Measurements from ENCODE around the gene RNF150. TPM values are rescaled to one million over a fixed set of nuclear protein-coding genes. Genes with fewer than 3 reads are reported as not detected.

Gene RNF150
- total and polyA plus RNA-seq, 2 of the 4 experiments (the other 2 are of a cell fraction), result 6.2 to 18.1 TPM

DNA sequence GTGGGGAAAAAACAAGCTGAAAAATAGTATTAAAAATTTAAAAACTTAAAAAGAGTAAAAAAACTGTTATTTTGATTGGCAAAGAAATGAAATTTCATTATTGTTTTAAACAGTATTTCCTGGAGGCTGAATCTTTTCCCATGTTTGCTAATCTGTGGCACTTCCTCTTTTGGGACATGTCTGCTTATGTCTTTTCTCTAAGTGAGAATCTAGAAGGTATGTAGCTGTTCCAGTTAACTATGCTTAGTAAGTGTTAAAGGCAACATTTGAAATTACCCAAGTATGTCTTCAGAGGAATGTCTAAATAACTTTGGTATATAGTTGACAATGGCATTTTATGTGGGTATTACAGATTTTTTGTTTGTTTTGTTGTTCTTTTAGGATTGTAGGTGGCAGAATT is 295.5 kb downstream of the RNF150 start:
- H3K36me3 ChIP-seq (ENCODE audit: control insufficient read depth, insufficient read depth, low read length), result no peaks in the 10 kb centered on the region
- DNase-seq (no peak), ATAC-seq (ENCODE audit: low read depth) (no peak)
- no peak overlapping the region for H4K91ac ChIP-seq (ENCODE audit: insufficient read depth, low read depth, low read length)
- no peaks in the 10 kb centered on the region for H4K20me1 ChIP-seq (ENCODE audit: insufficient read depth, low read length)
- H2BK20ac ChIP-seq (ENCODE audit: low read depth, low read length), result no peak overlapping the region
- no peaks in the 10 kb centered on the region for H3K79me1 ChIP-seq (ENCODE audit: low read depth in 1 of 2, low read length in 2 of 2)
- no peak overlapping the region for H3K4me3 ChIP-seq (ENCODE audit: insufficient read depth, low read depth, low read length)
- peaks cover 18% of the 10 kb centered on the region for H3K27me3 ChIP-seq (ENCODE audit: control insufficient read depth, insufficient read depth, low read length)
- no peak overlapping the region for H2BK120ac ChIP-seq (ENCODE audit: low read depth, low read length)
- H3K4ac ChIP-seq (ENCODE audit: low read depth, low read length), result no peak overlapping the region
- no peak overlapping the region for H4K5ac ChIP-seq (ENCODE audit: low read depth, low read length)
- no peak overlapping the region for H2BK15ac ChIP-seq (ENCODE audit: low read depth, low read length)
- in situ Hi-C loops (cut with MboI; ENCODE audit: low sequenced_read_pairs) (loop anchor here (25.0 kb wide), 1 partner anchor 475 kb away; the partner anchor contains the start of gene SCOC), dilution Hi-C loops (cut with HindIII; ENCODE audit: low sequenced_read_pairs, unreplicated experiment) (no loop called here), intact Hi-C loops (cut with micrococcal nuclease) (no loop called here)
- H2BK5ac ChIP-seq (ENCODE audit: low read depth, low read length, poor library complexity, severe bottlenecking), result no peak overlapping the region
- no peak overlapping the region for H2AK9ac ChIP-seq (replicated peaks; ENCODE audit: low read depth, low read length, poor library complexity)
- H3K18ac ChIP-seq (ENCODE audit: low read depth, low read length), result no peak overlapping the region
- H2AK5ac ChIP-seq (ENCODE audit: low read depth, low read length), result no peak overlapping the region
- H3K9me1 ChIP-seq (ENCODE audit: insufficient read depth, low read length), result no peaks in the 10 kb centered on the region
- 0 out of 2 replicates have a peak, but pooled peaks cover 2% of the 10 kb centered on the region for H3K9me3 ChIP-seq (ENCODE audit: control insufficient read depth, insufficient read depth, low read length)
- no peak overlapping the region for H2AFZ ChIP-seq (replicated peaks; ENCODE audit: low read length, poor library complexity)
- TF ChIP-seq, protein P1, sequence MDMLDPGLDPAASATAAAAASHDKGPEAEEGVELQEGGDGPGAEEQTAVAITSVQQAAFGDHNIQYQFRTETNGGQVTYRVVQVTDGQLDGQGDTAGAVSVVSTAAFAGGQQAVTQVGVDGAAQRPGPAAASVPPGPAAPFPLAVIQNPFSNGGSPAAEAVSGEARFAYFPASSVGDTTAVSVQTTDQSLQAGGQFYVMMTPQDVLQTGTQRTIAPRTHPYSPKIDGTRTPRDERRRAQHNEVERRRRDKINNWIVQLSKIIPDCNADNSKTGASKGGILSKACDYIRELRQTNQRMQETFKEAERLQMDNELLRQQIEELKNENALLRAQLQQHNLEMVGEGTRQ (IDR thresholded peaks at IDR 0.05; ENCODE audit: low read depth, low read length), result no peak
- TF ChIP-seq RAD21 (IDR thresholded peaks at IDR 0.05; ENCODE audit: low read length) (no peak), POLR2A (IDR thresholded peaks at IDR 0.05; ENCODE audit: low read depth, low read length) (no peak), RFX5 (IDR thresholded peaks at IDR 0.05; ENCODE audit: low read depth, low read length) (no peak)
- H3K9ac ChIP-seq (ENCODE audit: low read depth, low read length), result no peak overlapping the region
- no peak overlapping the region for H4K8ac ChIP-seq (ENCODE audit: low read depth in 2 of 2, low read length in 2 of 2)
- ChIA-PET POLR2A (ENCODE audit: unreplicated experiment) (no interaction called here), CTCF (no interaction called here)
- BruUV-seq (replicated peaks), result no TSS peak
- H3K4me2 ChIP-seq (ENCODE audit: low read depth, low read length), result no peak overlapping the region
- no peak overlapping the region for H3K56ac ChIP-seq (ENCODE audit: extremely low read depth, insufficient read depth, low read length)
- H3K23ac ChIP-seq (ENCODE audit: low read depth, low read length), result no peak overlapping the region
- no peaks in the 10 kb centered on the region for H3K4me1 ChIP-seq (ENCODE audit: control insufficient read depth, insufficient read depth, low read length)
- no peak overlapping the region for H3K27ac ChIP-seq (ENCODE audit: insufficient read depth, low read length)
- no peak overlapping the region for H3K14ac ChIP-seq (replicated peaks; ENCODE audit: low read depth, low read length)
